Measurements from ENCODE around the gene PATL1.

DNA sequence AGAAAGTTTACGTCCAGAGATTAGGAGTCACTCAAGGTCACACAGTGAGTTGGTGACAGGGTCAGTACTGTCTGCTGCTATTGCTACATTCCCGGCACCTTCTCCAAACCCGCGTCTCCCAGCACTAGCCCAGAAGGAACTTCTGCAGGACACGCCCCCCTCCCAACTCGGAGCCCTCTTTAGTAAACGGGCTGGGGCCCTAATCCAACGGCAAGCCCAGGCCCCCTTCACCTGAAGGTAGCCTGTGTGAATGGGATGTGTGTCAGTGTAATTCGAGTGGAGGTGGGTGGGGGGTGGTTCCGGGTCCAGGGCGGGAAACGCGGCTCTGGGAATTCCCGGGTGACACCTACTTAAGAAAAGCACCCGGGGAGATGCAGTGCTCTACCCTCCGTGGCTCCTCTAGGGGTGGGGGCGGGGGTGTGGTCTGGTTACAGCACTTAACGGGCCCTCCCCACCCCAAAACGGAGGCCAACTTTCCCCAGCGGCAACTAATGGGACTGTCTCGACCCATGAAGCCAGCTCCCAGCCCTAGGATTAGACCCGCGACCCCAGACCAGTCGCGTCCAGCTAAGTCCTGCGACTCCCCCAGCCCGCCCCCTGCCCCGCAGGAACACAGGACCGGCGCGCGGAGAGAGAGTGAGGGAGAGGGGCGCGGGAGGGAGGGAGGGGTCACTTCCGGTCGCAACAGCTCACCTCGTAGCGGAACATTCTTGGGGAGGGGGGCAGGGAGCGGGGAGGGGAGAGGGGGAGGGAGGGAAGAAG lies 468 bp downstream of the PATL1 start:
- TF ChIP-seq, protein P1, sequence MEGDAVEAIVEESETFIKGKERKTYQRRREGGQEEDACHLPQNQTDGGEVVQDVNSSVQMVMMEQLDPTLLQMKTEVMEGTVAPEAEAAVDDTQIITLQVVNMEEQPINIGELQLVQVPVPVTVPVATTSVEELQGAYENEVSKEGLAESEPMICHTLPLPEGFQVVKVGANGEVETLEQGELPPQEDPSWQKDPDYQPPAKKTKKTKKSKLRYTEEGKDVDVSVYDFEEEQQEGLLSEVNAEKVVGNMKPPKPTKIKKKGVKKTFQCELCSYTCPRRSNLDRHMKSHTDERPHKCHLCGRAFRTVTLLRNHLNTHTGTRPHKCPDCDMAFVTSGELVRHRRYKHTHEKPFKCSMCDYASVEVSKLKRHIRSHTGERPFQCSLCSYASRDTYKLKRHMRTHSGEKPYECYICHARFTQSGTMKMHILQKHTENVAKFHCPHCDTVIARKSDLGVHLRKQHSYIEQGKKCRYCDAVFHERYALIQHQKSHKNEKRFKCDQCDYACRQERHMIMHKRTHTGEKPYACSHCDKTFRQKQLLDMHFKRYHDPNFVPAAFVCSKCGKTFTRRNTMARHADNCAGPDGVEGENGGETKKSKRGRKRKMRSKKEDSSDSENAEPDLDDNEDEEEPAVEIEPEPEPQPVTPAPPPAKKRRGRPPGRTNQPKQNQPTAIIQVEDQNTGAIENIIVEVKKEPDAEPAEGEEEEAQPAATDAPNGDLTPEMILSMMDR (conservative IDR thresholded peaks at IDR 0.05 in 1 of 2, IDR thresholded peaks at IDR 0.05 in 1 of 2; ENCODE audit: low read depth in 1 of 2, low read length in 2 of 2), result peak; percentile 6 to 21
- TF ChIP-seq EZH2 (IDR thresholded peaks at IDR 0.05; ENCODE audit: low read length, missing control alignments), result no peak

All from fibroblast of lung (primary cell).